IPS-18c (cell line): ENCODE measurements around the gene PDIA2.
"Not testable (repeated sequence)": the region's sequence is repeated elsewhere in the genome, so short reads cannot be mapped to it uniquely, and the experiment has no call there.

Experiments used
- H3K4me3 ChIP-seq: 2 replicates; pipeline ENCODE4 v1.7.0; 2013; ENCODE audit warnings: low read depth, mild to moderate bottlenecking, low read length, moderate library complexity; ENCODE audit not compliant: insufficient read depth
- H3K9me3 ChIP-seq: one replicate; pipeline ENCODE4 v1.6.1; 2013; ENCODE audit warnings: mild to moderate bottlenecking, low read length, moderate library complexity; ENCODE audit not compliant: control insufficient read depth, insufficient read depth

PDIA2 gene, protein sequence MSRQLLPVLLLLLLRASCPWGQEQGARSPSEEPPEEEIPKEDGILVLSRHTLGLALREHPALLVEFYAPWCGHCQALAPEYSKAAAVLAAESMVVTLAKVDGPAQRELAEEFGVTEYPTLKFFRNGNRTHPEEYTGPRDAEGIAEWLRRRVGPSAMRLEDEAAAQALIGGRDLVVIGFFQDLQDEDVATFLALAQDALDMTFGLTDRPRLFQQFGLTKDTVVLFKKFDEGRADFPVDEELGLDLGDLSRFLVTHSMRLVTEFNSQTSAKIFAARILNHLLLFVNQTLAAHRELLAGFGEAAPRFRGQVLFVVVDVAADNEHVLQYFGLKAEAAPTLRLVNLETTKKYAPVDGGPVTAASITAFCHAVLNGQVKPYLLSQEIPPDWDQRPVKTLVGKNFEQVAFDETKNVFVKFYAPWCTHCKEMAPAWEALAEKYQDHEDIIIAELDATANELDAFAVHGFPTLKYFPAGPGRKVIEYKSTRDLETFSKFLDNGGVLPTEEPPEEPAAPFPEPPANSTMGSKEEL

GRCh38 chr16:283033-283805 is at the start of gene PDIA2:
Gene PDIA2, plus strand, starts transcription at chr16:283164. Its CDS starts 6 bp downstream, at chr16:283170.
- no peaks in the 10 kb centered on the region for H3K9me3 ChIP-seq
- no peak within 1 kb of the TSS for H3K4me3 ChIP-seq

GRCh38 chr16:234468-235305 is 48.3 kb upstream of the PDIA2 start, which contains the start of gene FAM234A:
Gene FAM234A, plus strand, starts transcription at chr16:234821. Its CDS starts 19,593 bp downstream, at chr16:254414.
- Histone ChIP-seq H3K4me3 (peak within 1 kb of the TSS; percentile 92), H3K9me3 (no peaks in the 10 kb centered on the region)

DNA sequence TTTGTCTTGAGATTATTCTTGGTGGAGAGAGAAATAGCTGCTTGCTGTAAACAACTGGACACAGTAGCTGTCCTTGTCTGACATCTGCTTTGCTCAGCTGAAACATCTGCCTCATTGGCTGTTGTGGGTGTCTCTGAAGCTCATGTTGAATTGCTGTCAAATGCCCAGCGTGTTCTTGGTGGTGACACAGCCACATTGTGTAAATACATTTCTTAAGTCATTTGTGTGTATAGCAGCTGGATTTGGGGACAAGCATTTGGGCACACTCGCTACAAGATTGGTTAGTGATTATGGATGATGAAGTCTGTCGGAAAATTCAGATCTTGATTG is 43.1 kb upstream of the PDIA2 start:
- no peak overlapping the region for H3K4me3 ChIP-seq

GRCh38 chr16:240559-240958 is 42.4 kb upstream of the PDIA2 start:
- Histone ChIP-seq H3K4me3 (no peak overlapping the region), H3K9me3 (no peaks in the 10 kb centered on the region)

More for the DNA sequence above, 43.1 kb upstream of the PDIA2 start:
- no peaks in the 10 kb centered on the region for H3K9me3 ChIP-seq

DNA sequence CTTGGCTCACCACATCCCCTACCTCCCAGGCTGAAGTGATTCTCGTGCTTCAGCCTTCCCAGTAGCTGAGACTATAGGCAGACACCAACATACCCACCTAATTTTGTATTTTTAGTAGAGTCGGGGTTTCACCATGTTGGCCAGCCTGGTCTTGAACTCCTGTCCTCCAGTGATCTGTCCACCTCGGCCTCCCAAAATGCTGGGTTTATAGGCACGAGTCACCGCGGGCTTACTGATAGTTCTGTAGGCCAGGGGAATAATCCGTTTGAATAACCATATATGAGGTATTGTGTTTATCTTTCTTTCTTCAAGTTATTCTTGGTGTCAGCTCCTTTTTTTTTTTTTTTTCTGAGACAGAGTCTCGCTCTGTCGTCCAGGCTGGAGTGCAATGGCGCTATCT is 40.7 kb upstream of the PDIA2 start:
- Histone ChIP-seq H3K9me3 (no peaks in the 10 kb centered on the region), H3K4me3 (no peak overlapping the region)

GRCh38 chr16:243348-243747 is 39.6 kb upstream of the PDIA2 start:
- no peaks in the 10 kb centered on the region for H3K9me3 ChIP-seq
- H3K4me3 ChIP-seq: no peak overlapping the region

DNA sequence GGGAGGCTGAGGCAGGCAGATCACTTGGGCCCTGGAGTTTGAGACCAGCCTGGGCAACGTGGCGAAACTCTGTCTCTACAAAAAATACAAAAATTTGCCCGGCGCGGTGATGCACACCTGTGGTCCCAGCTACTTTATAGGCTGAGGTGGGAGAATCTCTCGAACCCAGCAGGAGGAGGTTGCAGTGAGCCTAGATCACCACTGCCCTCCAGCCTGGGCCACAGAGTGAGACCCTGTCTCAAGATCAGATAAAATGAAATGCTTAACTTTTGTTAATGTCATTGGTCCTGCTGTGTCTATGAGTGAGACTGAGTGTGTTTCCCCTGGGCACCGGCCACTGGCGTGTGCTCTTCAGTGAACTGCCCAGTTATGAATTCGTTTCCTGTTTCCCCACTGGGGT is 37.9 kb upstream of the PDIA2 start:
- Histone ChIP-seq H3K9me3 (no peaks in the 10 kb centered on the region), H3K4me3 (no peak overlapping the region)

GRCh38 chr16:247027-247426 is 35.9 kb upstream of the PDIA2 start:
- Histone ChIP-seq H3K9me3 (no peaks in the 10 kb centered on the region), H3K4me3 (no peak overlapping the region)

- Histone ChIP-seq H3K9me3 (no peaks in the 10 kb centered on the region), H3K4me3 (no peak overlapping the region)
Measured at GRCh38 chr16:249431-249830, 33.5 kb upstream of the PDIA2 start.

GRCh38 chr16:252366-253337 is 30.3 kb upstream of the PDIA2 start:
- no peaks in the 10 kb centered on the region for H3K9me3 ChIP-seq
- no peak overlapping the region for H3K4me3 ChIP-seq

GRCh38 chr16:253833-254232 is 29.1 kb upstream of the PDIA2 start:
- Histone ChIP-seq H3K4me3 (no peak overlapping the region), H3K9me3 (no peaks in the 10 kb centered on the region)

DNA sequence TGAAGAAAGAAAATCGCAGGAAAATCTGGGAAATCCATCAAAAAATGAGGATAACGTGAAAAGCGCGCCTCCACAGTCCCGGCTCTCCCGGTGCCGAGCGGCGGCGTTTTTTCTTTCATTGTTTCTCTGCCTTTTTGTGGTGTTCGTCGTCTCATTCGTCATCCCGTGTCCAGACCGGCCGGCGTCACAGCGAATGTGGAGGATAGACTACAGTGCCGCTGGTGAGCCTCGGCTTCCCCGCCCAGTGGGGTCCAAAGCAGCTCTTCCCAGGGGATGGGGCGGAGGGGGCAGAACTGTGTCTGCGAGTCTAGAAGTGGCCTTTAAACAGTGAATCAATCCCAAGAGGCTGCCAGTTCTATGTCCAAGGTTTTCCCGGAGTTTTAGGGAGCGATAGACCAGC is 28.5 kb upstream of the PDIA2 start:
- H3K4me3 ChIP-seq: no peak overlapping the region
- H3K9me3 ChIP-seq: no peaks in the 10 kb centered on the region

DNA sequence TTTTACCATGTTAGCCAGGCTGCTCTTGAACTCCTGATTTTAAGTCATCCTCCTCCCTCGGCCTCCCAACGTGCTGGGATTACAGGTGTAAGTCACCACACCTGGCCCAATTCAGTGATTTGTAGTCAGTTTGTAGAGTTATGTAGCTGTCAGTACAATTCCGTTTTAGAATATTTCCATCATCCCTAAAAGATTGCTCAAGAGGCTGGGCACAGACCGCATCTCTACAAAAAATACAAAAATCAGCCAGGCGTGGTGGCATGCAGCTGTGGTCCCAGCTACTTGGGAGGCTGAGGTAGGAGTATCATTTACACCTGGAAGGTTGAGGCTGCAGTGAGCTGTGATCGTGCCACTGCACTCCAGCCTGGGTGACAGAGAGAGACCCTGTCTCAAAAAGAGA is 27.8 kb upstream of the PDIA2 start:
- H3K9me3 ChIP-seq: no peaks in the 10 kb centered on the region
- H3K4me3 ChIP-seq: no peak overlapping the region

GRCh38 chr16:258091-258490 is 24.9 kb upstream of the PDIA2 start:
- H3K9me3 ChIP-seq: not testable (repeated sequence)

DNA sequence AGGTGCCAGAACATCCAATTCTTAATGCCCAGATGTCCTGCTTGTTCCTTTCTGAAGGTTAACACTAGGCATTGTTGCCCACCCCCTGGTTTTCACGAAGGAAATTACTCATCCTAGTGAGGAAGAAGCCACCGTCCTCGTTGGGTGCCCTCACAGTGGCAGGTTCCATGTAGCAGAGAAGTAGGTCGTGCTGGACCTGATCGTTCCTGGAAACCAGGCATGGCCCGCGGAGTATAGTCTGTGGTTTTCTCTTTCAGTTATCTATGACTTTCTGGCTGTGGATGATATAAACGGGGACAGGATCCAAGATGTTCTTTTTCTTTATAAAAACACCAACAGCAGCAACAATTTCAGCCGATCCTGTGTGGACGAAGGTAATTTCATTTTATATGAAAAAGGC is 23.7 kb upstream of the PDIA2 start:
- no peaks in the 10 kb centered on the region for H3K9me3 ChIP-seq
- H3K4me3 ChIP-seq: no peak overlapping the region

More at GRCh38 chr16:258091-258490, 24.9 kb upstream of the PDIA2 start:
- not testable (repeated sequence) for H3K4me3 ChIP-seq

GRCh38 chr16:259814-260253 is 23.1 kb upstream of the PDIA2 start:
- Histone ChIP-seq H3K9me3 (no peaks in the 10 kb centered on the region), H3K4me3 (no peak overlapping the region)
